ENCODE data around the gene SBK2.

Gene SBK2

GRCh38 chr19:55484593-55485438 is 52.1 kb downstream of the SBK2 start, which contains the start of gene NAT14:
NAT14 (plus strand) TSS chr19:55485188; CDS start chr19:55485709, 521 bp downstream.
- ATAC-seq, result peak; percentile 74 to 78

- no peak for ATAC-seq
Observed at GRCh38 chr19:55483706-55484592, 53.0 kb downstream of the SBK2 start.

- ATAC-seq, result no peak
Observed at GRCh38 chr19:55482967-55483705, 53.8 kb downstream of the SBK2 start.

GRCh38 chr19:55482156-55482961 is 54.6 kb downstream of the SBK2 start:
- ATAC-seq, result no peak

GRCh38 chr19:55481794-55482155 is 55.2 kb downstream of the SBK2 start:
- no peak for ATAC-seq

- no peak for ATAC-seq
Observed at GRCh38 chr19:55481148-55481793, 55.7 kb downstream of the SBK2 start.

GRCh38 chr19:55479451-55480230 is 57.3 kb downstream of the SBK2 start:
- no peak for ATAC-seq

GRCh38 chr19:55479045-55479444 is 57.9 kb downstream of the SBK2 start:
- no peak for ATAC-seq
